ENCODE data around the gene TTLL3.

DNA sequence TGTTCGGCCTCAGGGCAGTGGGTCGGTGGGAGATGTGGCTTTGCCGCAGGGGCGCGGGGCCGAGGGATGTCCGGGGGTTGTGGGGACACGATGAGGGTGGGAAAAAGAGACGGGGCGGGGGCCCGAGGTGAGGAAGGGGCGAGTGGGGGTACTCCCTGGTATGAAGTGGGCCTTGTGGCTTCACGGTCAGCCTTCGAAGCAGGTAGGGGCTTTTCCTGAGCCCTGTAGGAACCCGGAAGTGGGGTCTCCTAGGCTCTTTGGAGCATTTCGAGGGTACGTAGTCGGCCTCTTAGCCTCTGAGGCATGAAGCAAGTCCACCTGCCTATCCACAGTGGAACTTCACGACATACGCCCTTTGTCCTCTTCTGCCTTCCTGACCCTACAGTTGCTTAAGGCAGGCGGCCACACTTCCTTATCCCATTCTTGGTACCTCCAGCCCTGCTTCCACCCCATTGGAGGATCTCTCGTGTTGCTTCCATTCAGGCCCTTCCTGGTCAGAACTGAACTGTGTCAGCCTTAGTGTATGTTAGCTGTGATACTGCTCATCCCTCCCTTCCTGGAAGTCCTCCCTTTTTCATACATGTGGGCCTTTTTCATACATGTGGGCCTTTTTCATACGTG lies 16.8 kb upstream of the TTLL3 start:
- TF ChIP-seq, protein P1, sequence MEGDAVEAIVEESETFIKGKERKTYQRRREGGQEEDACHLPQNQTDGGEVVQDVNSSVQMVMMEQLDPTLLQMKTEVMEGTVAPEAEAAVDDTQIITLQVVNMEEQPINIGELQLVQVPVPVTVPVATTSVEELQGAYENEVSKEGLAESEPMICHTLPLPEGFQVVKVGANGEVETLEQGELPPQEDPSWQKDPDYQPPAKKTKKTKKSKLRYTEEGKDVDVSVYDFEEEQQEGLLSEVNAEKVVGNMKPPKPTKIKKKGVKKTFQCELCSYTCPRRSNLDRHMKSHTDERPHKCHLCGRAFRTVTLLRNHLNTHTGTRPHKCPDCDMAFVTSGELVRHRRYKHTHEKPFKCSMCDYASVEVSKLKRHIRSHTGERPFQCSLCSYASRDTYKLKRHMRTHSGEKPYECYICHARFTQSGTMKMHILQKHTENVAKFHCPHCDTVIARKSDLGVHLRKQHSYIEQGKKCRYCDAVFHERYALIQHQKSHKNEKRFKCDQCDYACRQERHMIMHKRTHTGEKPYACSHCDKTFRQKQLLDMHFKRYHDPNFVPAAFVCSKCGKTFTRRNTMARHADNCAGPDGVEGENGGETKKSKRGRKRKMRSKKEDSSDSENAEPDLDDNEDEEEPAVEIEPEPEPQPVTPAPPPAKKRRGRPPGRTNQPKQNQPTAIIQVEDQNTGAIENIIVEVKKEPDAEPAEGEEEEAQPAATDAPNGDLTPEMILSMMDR (IDR thresholded peaks at IDR 0.05; ENCODE audit: insufficient read depth, low read length, poor library complexity, severe bottlenecking), result no peak
- TF ChIP-seq EZH2phosphoT487 (conservative IDR thresholded peaks at IDR 0.05; ENCODE audit: low read length), result no peak

Data from SU-DHL-6 (cell line).